ENCODE data around the gene RAP2B.
"Not testable (repeated sequence)": the region's sequence is repeated elsewhere in the genome, so short reads cannot be mapped to it uniquely, and the experiment has no call there.

Gene RAP2B

DNA sequence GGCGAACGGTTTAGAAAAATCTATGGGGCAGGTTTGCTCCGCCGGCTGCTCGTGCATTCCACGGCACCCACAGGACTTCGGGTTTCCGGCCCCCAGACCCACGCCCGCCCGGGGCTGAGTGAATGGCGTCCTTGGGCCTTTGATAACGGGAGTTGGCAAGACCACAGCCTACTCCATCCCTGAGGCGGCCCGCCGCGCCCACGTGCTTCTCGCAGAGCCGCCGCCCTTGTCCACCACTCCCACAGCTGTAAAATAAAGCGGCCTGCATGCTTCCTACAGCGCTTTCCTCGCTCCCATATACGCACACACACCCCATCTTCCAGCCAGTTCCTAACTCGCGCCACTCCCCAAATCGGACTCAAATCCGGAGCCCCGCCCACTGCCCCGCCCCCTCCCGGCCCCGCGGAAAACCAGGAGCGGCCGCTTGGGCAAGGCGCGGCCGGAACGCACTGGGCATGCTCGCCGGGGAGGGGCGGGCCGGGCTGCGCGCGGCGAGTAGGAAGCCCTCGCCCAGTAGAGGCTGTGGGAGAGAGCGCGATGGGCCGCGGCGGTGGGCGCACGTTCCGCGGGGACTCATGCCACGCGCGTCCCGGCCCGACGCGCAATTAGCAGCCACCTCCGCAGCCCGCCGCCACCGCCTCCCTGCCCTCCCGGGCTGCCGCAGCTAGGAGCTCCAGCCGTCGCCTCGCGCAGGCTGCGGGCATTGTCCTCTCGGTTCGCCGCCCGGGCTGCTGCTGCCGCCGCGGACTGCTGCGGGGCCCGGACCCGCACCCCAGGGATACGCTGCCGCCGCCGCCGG lies at the start of gene RAP2B:
Gene RAP2B (plus strand): TSS at position 513 of the 799 bp plus-strand sequence. CDS start 468 bp downstream, outside the sequence.
- peak; percentile 63 to 96 (median 89) for DNase-seq

DNA sequence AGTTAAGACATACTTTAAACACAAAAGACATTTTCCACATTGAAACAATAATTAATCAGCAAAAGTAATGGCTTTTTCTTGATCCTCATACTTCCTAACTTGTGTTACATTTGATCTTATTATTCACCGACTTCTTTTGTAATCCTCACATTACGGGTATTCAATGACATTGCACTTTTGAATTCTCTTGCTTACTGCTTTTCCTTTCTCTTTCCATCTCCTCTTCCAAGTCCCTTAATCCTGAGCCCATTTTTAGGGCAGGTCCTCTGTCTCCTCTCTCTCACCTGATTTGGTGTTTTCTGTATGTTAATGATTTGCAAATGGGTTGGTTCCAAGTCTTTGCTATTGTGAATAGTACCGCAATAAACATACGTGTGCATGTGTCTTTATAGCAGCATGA lies 48.5 kb upstream of the RAP2B start:
- no peak for DNase-seq

DNA sequence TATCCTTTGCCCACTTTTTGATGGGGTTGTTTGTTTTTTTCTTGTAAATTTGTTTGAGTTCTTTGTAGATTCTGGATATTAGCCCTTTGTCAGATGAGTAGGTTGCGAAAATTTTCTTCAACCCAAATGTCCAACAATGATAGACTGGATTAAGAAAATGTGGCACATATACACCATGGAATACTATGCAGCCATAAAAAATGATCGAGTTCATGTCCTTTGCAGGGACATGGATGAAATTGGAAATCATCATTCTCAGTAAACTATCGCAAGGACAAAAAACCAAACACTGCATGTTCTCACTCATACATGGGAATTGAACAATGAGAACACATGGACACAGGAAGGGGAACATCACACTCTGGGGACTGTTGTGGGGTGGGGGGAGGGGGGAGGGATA lies 47.8 kb upstream of the RAP2B start:
- DNase-seq: not testable (repeated sequence)

- DNase-seq: no peak
Observed at GRCh38 chr3:153115326-153115725, 46.7 kb upstream of the RAP2B start.

GRCh38 chr3:153127788-153128187 lies 34.2 kb upstream of the RAP2B start:
- DNase-seq: no peak

GRCh38 chr3:153129426-153129825 lies 32.6 kb upstream of the RAP2B start:
- no peak for DNase-seq

- no peak for DNase-seq
Observed at GRCh38 chr3:153129866-153130265, 32.2 kb upstream of the RAP2B start.

- no peak for DNase-seq
Observed at GRCh38 chr3:153130312-153130977, 31.6 kb upstream of the RAP2B start.

DNA sequence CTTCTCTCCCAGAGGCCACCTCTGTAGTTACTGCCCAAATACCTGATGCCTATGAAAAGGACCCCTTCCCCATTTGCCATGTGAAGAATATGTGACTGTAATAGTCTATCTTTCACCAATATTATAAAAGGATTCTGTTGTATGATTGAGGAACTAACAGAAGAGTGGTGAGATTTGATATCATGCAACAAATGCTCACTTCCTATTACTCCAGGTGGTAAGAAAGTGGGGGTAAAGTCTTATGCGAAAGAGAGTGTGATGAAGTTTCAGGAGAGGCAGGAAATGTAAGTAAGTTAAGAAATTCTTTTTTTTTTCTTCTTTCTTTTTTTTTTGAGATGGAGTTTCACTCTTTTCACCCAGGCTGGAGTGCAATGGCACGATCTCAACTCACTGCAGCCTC lies 24.4 kb upstream of the RAP2B start:
- DNase-seq: no peak

DNA sequence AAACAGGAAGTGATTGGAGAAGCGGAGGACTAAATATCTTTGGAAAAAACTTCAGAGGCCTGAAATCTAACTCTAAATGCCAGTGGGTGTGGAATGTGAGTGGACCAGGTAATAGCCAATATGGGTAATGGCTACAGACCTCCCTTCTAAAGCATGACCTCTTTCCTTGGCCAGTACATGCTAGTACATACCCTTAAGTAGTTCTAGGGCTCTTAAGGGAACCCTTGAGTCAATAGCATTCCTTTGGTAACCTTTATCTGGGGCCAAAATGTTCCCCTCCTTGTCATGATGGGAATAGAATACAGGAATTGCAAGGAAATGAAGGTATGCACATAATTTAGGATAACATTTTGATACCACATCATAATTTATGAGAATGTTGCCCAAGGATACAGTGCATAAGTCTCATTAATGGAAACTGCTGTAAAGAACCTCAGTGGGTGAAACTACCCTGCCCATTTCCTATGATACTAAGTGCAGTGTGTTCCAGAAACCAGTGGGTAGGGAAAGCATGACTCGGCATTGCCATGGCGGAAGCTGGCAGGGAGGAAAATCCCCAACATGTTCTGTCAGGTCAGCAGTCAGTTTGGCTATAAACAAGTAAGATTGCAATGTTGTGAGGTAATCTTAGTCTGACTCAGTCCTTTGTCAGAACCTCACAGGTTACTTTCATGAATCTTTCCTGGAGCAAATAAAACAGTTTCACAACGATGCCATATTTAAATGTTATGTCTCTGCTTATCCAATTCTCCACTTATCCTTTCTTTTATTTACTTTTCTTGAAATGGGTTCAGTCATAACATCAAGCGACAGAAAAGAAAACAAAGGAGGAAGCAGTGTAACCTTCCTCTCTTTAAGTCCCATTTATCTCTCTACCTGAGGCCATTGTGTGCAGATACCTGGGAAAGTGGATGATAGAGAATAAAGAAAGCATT lies 23.5 kb upstream of the RAP2B start:
- DNase-seq: no peak

GRCh38 chr3:153142961-153143360 lies 19.1 kb upstream of the RAP2B start:
- DNase-seq: no peak

- no peak for DNase-seq
Observed at GRCh38 chr3:153144071-153144470, 18.0 kb upstream of the RAP2B start.

DNA sequence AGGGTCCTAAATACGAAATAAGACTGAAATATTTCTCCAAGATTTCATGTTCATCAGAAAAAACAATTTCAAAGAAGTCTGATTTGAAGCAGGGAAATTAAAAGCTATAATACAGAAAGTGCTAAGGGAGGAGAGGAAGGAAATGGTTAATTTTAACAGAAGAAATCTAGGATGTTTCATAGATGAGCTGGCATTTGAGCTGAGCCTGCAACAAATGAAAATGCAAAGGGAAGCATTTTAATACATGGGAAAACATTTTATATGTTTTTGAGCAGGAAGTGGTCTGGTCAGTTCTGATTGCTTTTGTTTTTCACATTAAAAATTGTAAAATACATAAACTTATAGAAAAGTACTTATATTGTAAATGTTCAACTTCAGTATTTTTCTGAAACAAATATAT lies 17.2 kb upstream of the RAP2B start:
- no peak for DNase-seq

DNA sequence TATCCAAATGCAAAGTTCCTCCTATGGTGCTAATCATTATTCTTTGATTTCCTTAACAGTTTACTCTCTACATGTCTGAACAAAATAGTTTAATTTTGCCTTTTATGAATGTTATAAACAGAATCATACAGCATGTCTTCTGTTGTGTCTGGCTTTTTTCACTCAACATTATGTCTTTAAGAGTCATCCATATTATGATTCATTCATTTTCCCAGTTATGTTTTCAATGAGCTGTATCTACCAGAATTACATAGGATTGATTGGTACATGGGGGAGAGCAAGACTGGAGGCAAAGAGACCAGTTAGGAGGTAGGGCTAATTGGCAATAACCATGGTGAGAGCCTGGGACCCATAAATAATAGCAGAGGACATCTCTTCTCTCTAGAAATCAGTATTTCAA lies 16.6 kb upstream of the RAP2B start:
- DNase-seq: no peak

DNA sequence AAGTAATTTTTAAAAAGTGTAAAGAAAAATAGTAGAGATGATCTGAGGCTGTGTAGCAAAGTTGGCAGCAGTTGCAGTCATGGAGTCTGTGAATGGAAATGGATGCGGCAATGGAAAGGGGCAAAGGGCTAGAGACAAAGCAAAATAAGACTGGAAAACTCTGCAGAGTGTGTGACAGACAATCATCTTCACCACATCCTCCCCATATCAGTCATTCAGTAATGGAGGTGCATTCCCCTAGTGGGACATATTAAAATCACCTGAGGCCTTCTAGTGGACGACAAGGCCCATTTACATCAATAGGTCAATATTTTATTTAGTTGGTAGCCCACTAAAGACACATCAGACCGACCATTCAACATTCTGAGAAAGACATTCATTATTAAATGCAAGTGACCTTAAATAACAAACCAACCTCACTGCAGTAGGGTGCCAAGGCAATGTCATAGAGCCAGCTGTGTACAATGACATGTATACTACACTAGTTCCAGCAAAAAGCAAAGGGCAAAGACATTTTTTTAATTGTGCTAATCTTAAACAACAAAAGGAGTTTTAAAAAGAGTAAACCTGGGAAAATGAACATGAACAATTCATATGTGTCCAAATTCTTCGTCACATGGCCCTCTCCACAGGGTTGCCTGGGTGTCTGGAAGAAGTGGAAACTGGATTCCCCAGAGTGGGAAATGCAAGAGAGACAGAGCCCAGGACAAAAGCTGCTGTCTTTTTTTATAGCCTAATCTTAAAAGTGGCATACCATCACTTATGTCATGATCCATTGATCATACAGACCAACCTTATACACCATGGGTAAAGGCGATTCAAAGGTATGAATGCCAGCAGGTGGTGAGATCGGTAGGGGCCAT lies 15.6 kb upstream of the RAP2B start:
- DNase-seq: no peak

DNA sequence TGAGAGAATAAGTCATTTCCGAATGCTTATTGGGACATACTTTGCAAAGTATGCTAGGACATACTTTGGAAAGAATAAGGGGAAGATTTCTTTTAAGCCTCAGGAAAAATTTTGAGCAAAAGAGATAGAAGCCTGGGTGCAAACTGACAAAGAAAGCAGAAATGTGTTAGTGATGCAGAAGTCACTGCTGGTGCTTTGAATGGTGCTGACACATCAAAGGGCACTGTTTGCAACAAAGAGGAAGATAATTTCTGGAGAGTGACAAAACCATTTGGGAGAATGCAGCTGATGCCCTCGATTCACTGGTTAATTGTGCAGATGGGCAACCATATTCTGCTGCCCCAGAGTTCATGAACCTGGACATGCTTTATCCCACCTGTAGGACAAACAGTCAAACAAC lies 11.0 kb upstream of the RAP2B start:
- DNase-seq: no peak

DNA sequence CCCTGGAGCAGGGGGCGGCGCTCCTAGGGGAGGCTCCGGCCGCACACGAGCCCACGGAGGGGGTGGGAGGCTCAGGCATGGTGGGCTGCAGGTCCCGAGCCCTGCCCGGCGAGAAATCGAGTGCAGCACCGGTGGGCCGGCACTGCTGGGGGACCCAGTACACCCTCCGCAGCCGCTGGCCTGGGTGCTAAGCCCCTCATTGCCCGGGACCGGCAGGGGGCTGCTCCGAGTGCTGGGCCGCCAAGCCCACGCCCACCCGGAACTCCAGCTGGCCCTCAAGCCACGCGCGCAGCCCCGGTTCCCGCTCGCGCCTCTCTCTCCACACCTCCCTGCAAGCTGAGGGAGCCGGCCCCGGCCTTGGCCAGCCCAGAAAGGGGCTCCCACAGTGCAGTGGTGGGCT lies 6.2 kb upstream of the RAP2B start:
- not testable (repeated sequence) for DNase-seq

- no peak for DNase-seq
Observed at GRCh38 chr3:153158189-153158588, 3.8 kb upstream of the RAP2B start.

DNA sequence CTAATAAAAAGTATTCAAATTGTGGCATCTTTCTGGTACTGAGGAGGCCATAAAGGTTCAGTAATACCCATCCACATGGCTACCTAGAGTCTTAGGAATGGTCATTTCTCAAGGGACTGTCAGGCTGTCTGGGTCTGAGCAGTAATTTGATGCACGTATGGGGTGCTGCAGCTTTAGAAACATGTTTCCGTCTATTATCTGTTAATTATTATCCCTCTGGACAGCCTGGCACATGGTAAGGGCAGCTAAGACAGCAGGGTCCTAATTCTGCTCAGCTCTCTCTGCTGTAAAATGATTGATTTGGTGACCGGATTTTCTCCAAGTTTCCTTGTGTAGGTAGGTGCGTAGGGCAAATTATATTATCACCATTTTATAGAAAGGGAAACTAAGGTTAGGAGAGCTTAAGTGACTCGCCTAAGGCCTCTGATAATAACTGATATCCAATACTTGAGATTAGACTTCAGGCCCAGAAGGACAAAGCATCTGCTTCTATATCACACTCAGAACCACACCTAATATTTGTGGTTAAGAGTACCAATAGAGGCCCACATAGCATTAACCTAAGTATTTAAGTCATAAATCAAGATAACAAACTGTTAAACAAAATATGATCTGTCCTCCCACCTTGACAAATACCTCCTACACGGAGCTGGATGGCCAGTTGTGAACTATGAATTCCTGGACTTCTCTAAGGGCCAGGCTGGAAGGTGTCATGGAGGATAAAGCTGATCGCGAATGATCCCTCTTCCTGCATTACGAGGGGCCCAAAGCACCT lies 2.9 kb upstream of the RAP2B start:
- DNase-seq: no peak

DNA sequence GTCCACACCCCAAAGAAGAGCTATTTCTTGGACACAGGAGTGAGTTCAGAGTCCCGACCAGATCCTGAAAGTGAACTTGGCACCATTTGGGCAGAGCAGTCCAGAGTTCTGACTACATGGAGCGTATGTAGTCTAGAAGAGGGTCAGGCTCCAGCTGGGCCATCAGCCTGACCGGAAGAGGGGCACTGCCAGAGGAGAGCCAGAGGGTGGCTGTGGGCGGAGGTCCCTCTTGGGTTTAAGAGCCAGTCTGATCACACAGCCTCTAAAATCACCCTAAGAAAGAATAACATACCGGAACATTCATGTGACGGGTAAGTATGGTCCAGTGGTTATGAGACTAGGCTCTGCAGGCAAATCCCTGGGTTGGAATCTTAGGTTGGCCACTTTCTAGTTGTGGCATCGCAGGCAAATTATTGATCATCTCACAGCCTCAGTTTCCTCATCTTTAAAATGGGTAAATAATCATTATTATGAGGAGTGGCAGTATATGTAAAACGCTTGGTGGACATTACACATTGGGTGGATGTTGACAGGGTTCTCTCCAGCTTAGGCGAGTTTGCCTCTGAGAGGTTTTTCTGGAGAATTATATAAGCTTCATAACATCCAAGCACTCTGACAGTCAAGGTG lies 2.1 kb upstream of the RAP2B start:
- DNase-seq: peak in 1 of 51 donors; percentile 58
